ENCODE data around the gene PDIA2. TPM values are rescaled to one million over a fixed set of nuclear protein-coding genes. Genes with fewer than 3 reads are reported as not detected.

PDIA2 gene
- total RNA-seq, 1 experiment from 2014 or later = not detected

GRCh38 chr16:336269-336668, 53.3 kb downstream of the PDIA2 start:
- no TSS peak for BruUV-seq (replicated peaks)
- DNase-seq (no peak), ATAC-seq (no peak)
- no peaks in the 10 kb centered on the region for H3K9me3 ChIP-seq (ENCODE audit: low read length)
- H3K79me2 ChIP-seq (ENCODE audit: low read length) = peaks cover 85% of the 10 kb centered on the region
- H3K4me1 ChIP-seq (ENCODE audit: insufficient read depth, low read length) = no peaks in the 10 kb centered on the region
- H2AFZ ChIP-seq (ENCODE audit: low read length) = no peak overlapping the region
- no peak overlapping the region for H3K9ac ChIP-seq (ENCODE audit: low read length)
- no peak overlapping the region for H3K4me3 ChIP-seq (ENCODE audit: low read length)
- ChIA-PET POLR2A (ENCODE audit: unreplicated experiment) (no interaction called here), CTCF (no interaction called here)
- H4K20me1 ChIP-seq (ENCODE audit: low read length) = peaks cover 14% of the 10 kb centered on the region; the same call in 1 of the 2 replicates
- no peak overlapping the region for H3K27ac ChIP-seq (ENCODE audit: low read length)
- H3K4me2 ChIP-seq (ENCODE audit: low read length) = no peak overlapping the region
- intact Hi-C loops (cut with micrococcal nuclease) = no loop called here
- no peaks in the 10 kb centered on the region for H3K9me2 ChIP-seq (replicated peaks; ENCODE audit: low read length)
- TF ChIP-seq EZH2phosphoT487 (IDR thresholded peaks at IDR 0.05; ENCODE audit: borderline replicate concordance, low read length) (no peak), EZH2 (IDR thresholded peaks at IDR 0.05; ENCODE audit: low read length, unreplicated experiment) (no peak)
- no peaks in the 10 kb centered on the region for H3K27me3 ChIP-seq (ENCODE audit: low read length)
- H3F3A ChIP-seq (ENCODE audit: low read length, unreplicated experiment) = no peaks in the 10 kb centered on the region
- H3K36me3 ChIP-seq (ENCODE audit: low read depth, low read length) = no peaks in the 10 kb centered on the region

Other genes starting within 250 kb of the PDIA2 start
- 20.3 and 30.2 TPM in 2 replicates for gene POLR3K, start 229.6 kb upstream of the PDIA2 start, total RNA-seq (2014; rRNA removed)
- gene SNRNP25, start 229.3 kb upstream of the PDIA2 start, total RNA-seq (2014; rRNA removed) = 45.8 and 62.2 TPM in 2 replicates
- 23.3 and 26.3 TPM in 2 replicates for gene RHBDF1, start 210.5 kb upstream of the PDIA2 start, total RNA-seq (2014; rRNA removed)
- gene MPG, start 204.9 kb upstream of the PDIA2 start, total RNA-seq (2014; rRNA removed) = 147 and 175 TPM in 2 replicates
- 14.9 and 22.2 TPM in 2 replicates for gene NPRL3, start 144.5 kb upstream of the PDIA2 start, total RNA-seq (2014; rRNA removed)
- gene HBZ, start 130.5 kb upstream of the PDIA2 start, total RNA-seq (2014; rRNA removed) = not detected in 2 replicates
- gene HBM, start 117.2 kb upstream of the PDIA2 start, total RNA-seq (2014; rRNA removed) = not detected in 2 replicates
- gene HBA2, start 110.3 kb upstream of the PDIA2 start, total RNA-seq (2014; rRNA removed) = not detected in 2 replicates
- not detected in 2 replicates for gene HBA1, start 106.5 kb upstream of the PDIA2 start, total RNA-seq (2014; rRNA removed)
- gene HBQ1, start 102.7 kb upstream of the PDIA2 start, total RNA-seq (2014; rRNA removed) = not detected in 2 replicates
- 46.0 and 61.9 TPM in 2 replicates for gene LUC7L, start 53.7 kb upstream of the PDIA2 start, total RNA-seq (2014; rRNA removed)
- gene FAM234A, start 48.3 kb upstream of the PDIA2 start, total RNA-seq (2014; rRNA removed) = 31.4 and 38.0 TPM in 2 replicates
- 1.2 and 1.5 TPM in 2 replicates for gene RGS11, start 7.2 kb upstream of the PDIA2 start, total RNA-seq (2014; rRNA removed)
- gene ARHGDIG, start 2.6 kb upstream of the PDIA2 start, total RNA-seq (2014; rRNA removed) = 0.35 TPM in 1 of 2 replicates, not detected in the other
- gene AXIN1, start 69.6 kb downstream of the PDIA2 start, total RNA-seq (2014; rRNA removed) = 26.9 and 50.8 TPM in 2 replicates
- gene MRPL28, start 87.4 kb downstream of the PDIA2 start, total RNA-seq (2014; rRNA removed) = 154 and 206 TPM in 2 replicates
- gene PGAP6, start 98.8 kb downstream of the PDIA2 start, total RNA-seq (2014; rRNA removed) = 40.8 and 56.5 TPM in 2 replicates
- 182 and 207 TPM in 2 replicates for gene NME4, start 114.0 kb downstream of the PDIA2 start, total RNA-seq (2014; rRNA removed)
- gene DECR2, start 118.7 kb downstream of the PDIA2 start, total RNA-seq (2014; rRNA removed) = 19.8 and 22.3 TPM in 2 replicates
- gene RAB11FIP3, start 142.5 kb downstream of the PDIA2 start, total RNA-seq (2014; rRNA removed) = 12.7 and 17.9 TPM in 2 replicates
- gene CAPN15, start 244.5 kb downstream of the PDIA2 start, total RNA-seq (2014; rRNA removed) = 60.4 and 78.1 TPM in 2 replicates

Data from PC-3 (cell line).